Uterus (tissue), 4 donors: Measurements from ENCODE around the gene PHOSPHO1. TPM values are rescaled to one million over a fixed set of nuclear protein-coding genes. Genes with fewer than 3 reads are reported as not detected.

Experiments used
- DNase-seq, 2 donors: peaks; one replicate each; pipeline ENCODE4 v3.0.0-alpha.2; 2019 to 2020
- H3K27ac ChIP-seq, 2 donors: fragments of 200-600 bp; sonication (generic); 1 replicate in 1 of 2; 2 replicates in 1 of 2; pipeline ENCODE4 v1.5.1; 2016 to 2018
- H3K27me3 ChIP-seq, 2 donors: fragments of 200-600 bp; sonication (generic); one replicate each; pipeline ENCODE4 v1.5.1; 2018 to 2019; ENCODE audit warnings: control low read depth in 1 of 2
- H3K36me3 ChIP-seq, 2 donors: fragments of 200-600 bp; sonication (generic); one replicate each; pipeline ENCODE4 v1.5.1; 2019; ENCODE audit warnings: control low read depth in 1 of 2
- H3K4me1 ChIP-seq, 2 donors: fragments of 200-600 bp; sonication (generic); one replicate each; pipeline ENCODE4 v1.5.1; 2018 to 2019; ENCODE audit warnings: control low read depth in 1 of 2
- H3K4me3 ChIP-seq, 2 donors: fragments of 200-600 bp; sonication (generic); 1 replicate in 1 of 2; 2 replicates in 1 of 2; pipeline ENCODE4 v1.5.1; 2018 to 2019; ENCODE audit warnings: mild to moderate bottlenecking in 1 of 2
- H3K9me3 ChIP-seq, 2 donors: fragments of 200-600 bp; sonication (generic); one replicate each; pipeline ENCODE4 v1.5.1; 2019; ENCODE audit warnings: control low read depth in 1 of 2
- POLR2A ChIP-seq, 2 donors: fragments of 450-650 bp; IDR thresholded peaks; one replicate each; pipeline ENCODE4 v1.6.1; 2016; ENCODE audit warnings: antibody characterized with exemption in 2 of 2, mild to moderate bottlenecking in 1 of 2, moderate library complexity in 1 of 2
- intact Hi-C: fragments of 100-400 bp; cut with DNase I; formaldehyde crosslinking; loops from one replicate; pipeline ENCODE4 v1.15.1; 2023; ENCODE audit warnings: low total_unique reads
- total RNA-seq, 4 donors: library from RNA; depleted of rRNA in 3 of 4; stranded (reverse); fragments of >200 nt in 3 of 4; gene quantifications; one replicate each; pipeline versions ENCODE4 v1.1.0 to v1.2.4, GENCODE V29; 2014 to 2023
- TF ChIP-seq, protein P1 (sequence below), 4 experiments: fragments of 200-600 bp in 2 of 4; fragments of 450-650 bp in 2 of 4; sonication (generic) in 2 of 4; IDR thresholded peaks; one replicate each; pipeline ENCODE4 v1.5.1; 2016 to 2019; ENCODE audit warnings: antibody characterized with exemption in 4 of 4, mild to moderate bottlenecking in 2 of 4, moderate library complexity in 1 of 4
- donor health status: DM: yes; HTN: yes; CAD: no.

The PHOSPHO1 gene
- total RNA-seq, 4 donors from 2014 or later = 0.40 to 2.4 TPM; not detected in 2

- Histone ChIP-seq H3K27me3 (no peaks in the 10 kb centered on the region), H3K9me3 (no peaks in the 10 kb centered on the region), H3K4me1 (no peaks in the 10 kb centered on the region), H3K4me3 (no peak overlapping the region), H3K36me3 (no peaks in the 10 kb centered on the region), H3K27ac (peak overlapping the region in 1 of 2 donors; percentile 77)
- intact Hi-C loops = no loop called here
- no peak for DNase-seq
- TF ChIP-seq, protein P1, sequence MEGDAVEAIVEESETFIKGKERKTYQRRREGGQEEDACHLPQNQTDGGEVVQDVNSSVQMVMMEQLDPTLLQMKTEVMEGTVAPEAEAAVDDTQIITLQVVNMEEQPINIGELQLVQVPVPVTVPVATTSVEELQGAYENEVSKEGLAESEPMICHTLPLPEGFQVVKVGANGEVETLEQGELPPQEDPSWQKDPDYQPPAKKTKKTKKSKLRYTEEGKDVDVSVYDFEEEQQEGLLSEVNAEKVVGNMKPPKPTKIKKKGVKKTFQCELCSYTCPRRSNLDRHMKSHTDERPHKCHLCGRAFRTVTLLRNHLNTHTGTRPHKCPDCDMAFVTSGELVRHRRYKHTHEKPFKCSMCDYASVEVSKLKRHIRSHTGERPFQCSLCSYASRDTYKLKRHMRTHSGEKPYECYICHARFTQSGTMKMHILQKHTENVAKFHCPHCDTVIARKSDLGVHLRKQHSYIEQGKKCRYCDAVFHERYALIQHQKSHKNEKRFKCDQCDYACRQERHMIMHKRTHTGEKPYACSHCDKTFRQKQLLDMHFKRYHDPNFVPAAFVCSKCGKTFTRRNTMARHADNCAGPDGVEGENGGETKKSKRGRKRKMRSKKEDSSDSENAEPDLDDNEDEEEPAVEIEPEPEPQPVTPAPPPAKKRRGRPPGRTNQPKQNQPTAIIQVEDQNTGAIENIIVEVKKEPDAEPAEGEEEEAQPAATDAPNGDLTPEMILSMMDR (IDR thresholded peaks at IDR 0.05) = no peak
- TF ChIP-seq POLR2A (IDR thresholded peaks at IDR 0.05) = no peak
Observed at GRCh38 chr17:49209061-49209571, 21.5 kb downstream of the PHOSPHO1 start.

GRCh38 chr17:49204516-49204915, 26.1 kb downstream of the PHOSPHO1 start:
- DNase-seq = no peak
- Histone ChIP-seq H3K4me3 (no peak overlapping the region), H3K4me1 (no peaks in the 10 kb centered on the region), H3K27me3 (no peaks in the 10 kb centered on the region), H3K9me3 (no peaks in the 10 kb centered on the region), H3K36me3 (no peaks in the 10 kb centered on the region), H3K27ac (no peak overlapping the region)
- TF ChIP-seq POLR2A (IDR thresholded peaks at IDR 0.05) = no peak
- TF ChIP-seq, protein P1 (IDR thresholded peaks at IDR 0.05) = no peak
- intact Hi-C loops = no loop called here

DNA sequence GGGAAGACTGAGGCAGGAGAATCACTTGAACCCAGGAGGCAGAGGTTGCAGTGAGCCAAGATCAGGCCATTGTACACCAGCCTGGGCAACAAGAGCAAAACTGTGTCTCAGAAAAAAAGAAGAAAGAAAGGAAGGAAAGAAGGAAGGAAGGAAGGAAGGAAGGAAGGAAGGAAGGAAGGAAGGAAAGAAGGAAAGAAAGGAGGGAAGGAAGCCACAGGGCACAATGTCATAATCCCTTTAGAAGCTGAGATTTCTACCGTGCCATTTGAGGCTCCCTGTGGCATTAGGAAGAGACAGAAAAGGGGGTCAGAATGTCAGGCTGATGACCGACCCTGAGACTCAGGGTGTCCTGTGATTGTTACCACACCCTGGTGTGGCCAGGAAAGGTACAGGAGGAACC, 26.8 kb downstream of the PHOSPHO1 start:
- H3K27ac ChIP-seq = no peak overlapping the region
- H3K9me3 ChIP-seq = no peaks in the 10 kb centered on the region
- no peak overlapping the region for H3K4me3 ChIP-seq
- no peaks in the 10 kb centered on the region for H3K36me3 ChIP-seq
- intact Hi-C loops = no loop called here
- no peaks in the 10 kb centered on the region for H3K27me3 ChIP-seq
- no peaks in the 10 kb centered on the region for H3K4me1 ChIP-seq
- no peak for DNase-seq
- TF ChIP-seq POLR2A (IDR thresholded peaks at IDR 0.05) = no peak
- TF ChIP-seq, protein P1 (IDR thresholded peaks at IDR 0.05) = no peak

DNA sequence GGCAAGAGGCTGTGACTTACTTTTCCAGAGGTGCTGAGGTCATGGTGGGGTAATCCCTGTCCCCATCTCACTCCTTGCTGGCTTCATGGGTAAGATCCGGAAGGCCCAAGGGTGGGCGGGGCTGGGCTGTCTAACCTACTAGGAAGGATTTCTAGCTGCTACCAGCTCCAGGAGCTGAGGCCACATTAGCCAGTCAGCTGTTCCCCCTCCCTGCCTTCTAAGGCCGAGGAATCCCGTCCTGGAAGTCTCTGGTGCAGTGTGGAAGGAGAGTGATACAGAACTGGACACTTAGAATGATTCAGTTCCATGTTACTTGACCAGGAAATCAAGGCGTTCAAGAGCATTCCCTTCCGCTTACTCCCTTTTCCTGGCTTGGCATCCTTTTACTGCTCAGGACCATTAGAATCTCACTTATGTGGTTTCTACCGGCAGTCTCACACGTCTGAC, 29.1 kb downstream of the PHOSPHO1 start:
- Histone ChIP-seq H3K9me3 (no peaks in the 10 kb centered on the region), H3K4me1 (no peaks in the 10 kb centered on the region), H3K36me3 (no peaks in the 10 kb centered on the region), H3K4me3 (no peak overlapping the region), H3K27me3 (no peaks in the 10 kb centered on the region), H3K27ac (no peak overlapping the region)
- TF ChIP-seq, protein P1 (IDR thresholded peaks at IDR 0.05) = no peak
- no peak for TF ChIP-seq POLR2A (IDR thresholded peaks at IDR 0.05)
- intact Hi-C loops = no loop called here
- DNase-seq = no peak

DNA sequence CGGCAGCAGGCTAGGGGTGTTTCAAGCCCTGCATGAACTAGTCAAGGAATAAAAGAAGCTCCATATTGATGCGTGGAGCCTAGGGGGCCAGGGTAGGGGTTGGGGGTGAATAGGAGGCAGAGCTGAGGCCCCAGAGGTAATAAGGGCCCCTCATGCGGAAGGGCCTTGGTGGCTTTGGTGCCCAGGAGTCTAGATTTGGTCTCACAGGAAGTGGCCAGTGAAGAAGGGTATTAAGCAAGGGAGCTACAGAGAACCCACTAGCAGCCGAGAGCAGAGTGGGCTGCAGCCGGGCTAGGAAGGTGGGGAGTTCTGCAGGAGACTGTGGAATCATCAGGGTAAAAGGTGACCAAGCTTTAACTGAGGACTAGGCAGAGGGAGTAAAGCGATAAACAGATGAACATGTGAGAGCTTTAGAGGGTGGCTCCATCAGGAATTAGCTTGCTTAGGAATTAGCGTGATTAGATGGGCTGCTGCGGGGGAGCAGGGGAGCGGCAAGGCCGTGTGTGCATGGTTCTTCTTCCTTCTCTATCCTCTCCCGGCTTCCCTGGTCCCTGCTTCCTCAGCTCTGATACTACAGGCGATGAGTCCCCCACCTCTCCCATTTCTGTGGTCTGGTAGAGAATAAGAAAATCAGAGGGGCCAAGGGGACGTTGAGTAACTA, 30.0 kb downstream of the PHOSPHO1 start:
- DNase-seq = no peak
- no peaks in the 10 kb centered on the region for H3K27me3 ChIP-seq
- no peaks in the 10 kb centered on the region for H3K4me1 ChIP-seq
- H3K36me3 ChIP-seq = no peaks in the 10 kb centered on the region
- TF ChIP-seq, protein P1 (IDR thresholded peaks at IDR 0.05) = no peak
- TF ChIP-seq POLR2A (IDR thresholded peaks at IDR 0.05) = no peak
- H3K9me3 ChIP-seq = no peaks in the 10 kb centered on the region
- no peak overlapping the region for H3K27ac ChIP-seq
- intact Hi-C loops = no loop called here
- no peak overlapping the region for H3K4me3 ChIP-seq
